ENCODE data around the gene TPCN2.

GRCh38 chr11:69129647-69130046, 80.9 kb downstream of the TPCN2 start:
- TF ChIP-seq CTCF (IDR thresholded peaks at IDR 0.05; ENCODE audit: insufficient read depth, low read depth, low read length) (no peak), EZH2 (IDR thresholded peaks at IDR 0.05; ENCODE audit: insufficient read depth, low read length) (no peak)
